UCSD-AML1 (cell line): Measurements from ENCODE around the gene ZDHHC13.

Experiments
- DNase-seq: peaks from one replicate; lab custom pipeline; 2025; ENCODE audit not compliant: unreplicated experiment; lab: John Stamatoyannopoulos, UW

The ZDHHC13 gene

GRCh38 chr11:19116971-19117759, at the start of gene ZDHHC13:
TSS of gene ZDHHC13 (plus strand) at chr11:19117168. CDS start at chr11:19117250, 82 bp downstream.
- peak; percentile 88 for DNase-seq

GRCh38 chr11:19071255-19071654, 45.7 kb upstream of the ZDHHC13 start:
- peak; percentile 62 for DNase-seq

GRCh38 chr11:19072464-19072863, 44.5 kb upstream of the ZDHHC13 start:
- DNase-seq: no peak

- DNase-seq: no peak
Measured at GRCh38 chr11:19073454-19074415, 43.2 kb upstream of the ZDHHC13 start.

- DNase-seq: no peak
Measured at GRCh38 chr11:19075636-19076035, 41.3 kb upstream of the ZDHHC13 start.

GRCh38 chr11:19076744-19077589, 40.0 kb upstream of the ZDHHC13 start:
- DNase-seq: peak; percentile 49

- DNase-seq: no peak
Measured at GRCh38 chr11:19077965-19078364, 39.0 kb upstream of the ZDHHC13 start.

- DNase-seq: no peak
Measured at GRCh38 chr11:19079643-19080440, 37.1 kb upstream of the ZDHHC13 start.

- no peak for DNase-seq
Measured at GRCh38 chr11:19080579-19080993, 36.4 kb upstream of the ZDHHC13 start.

- DNase-seq: no peak
Measured at GRCh38 chr11:19083166-19083565, 33.8 kb upstream of the ZDHHC13 start.

GRCh38 chr11:19084661-19085315, 32.2 kb upstream of the ZDHHC13 start:
- DNase-seq: no peak

GRCh38 chr11:19087658-19088057, 29.3 kb upstream of the ZDHHC13 start:
- DNase-seq: no peak

GRCh38 chr11:19088791-19089190, 28.2 kb upstream of the ZDHHC13 start:
- DNase-seq: no peak

GRCh38 chr11:19089421-19089820, 27.5 kb upstream of the ZDHHC13 start:
- no peak for DNase-seq

- no peak for DNase-seq
Measured at GRCh38 chr11:19091366-19091765, 25.6 kb upstream of the ZDHHC13 start.

GRCh38 chr11:19092342-19092741, 24.6 kb upstream of the ZDHHC13 start:
- DNase-seq: no peak

- no peak for DNase-seq
Measured at GRCh38 chr11:19092850-19093249, 24.1 kb upstream of the ZDHHC13 start.

- DNase-seq: no peak
Measured at GRCh38 chr11:19093976-19094375, 23.0 kb upstream of the ZDHHC13 start.

- DNase-seq: no peak
Measured at GRCh38 chr11:19094859-19095258, 22.1 kb upstream of the ZDHHC13 start.

- DNase-seq: no peak
Measured at GRCh38 chr11:19099093-19099492, 17.9 kb upstream of the ZDHHC13 start.
